Astrocyte (in vitro differentiated cells and primary cell): ENCODE measurements around the gene SYDE1. TPM values are rescaled to one million over a fixed set of nuclear protein-coding genes. Genes with fewer than 3 reads are reported as not detected.

ENCODE experiments used
- DNase-seq: peaks from one replicate; pipeline ENCODE4 v3.0.0-alpha.2; 2010; ENCODE audit warnings: low read depth
- FAIRE-seq: peaks from 2 replicates; lab custom pipeline; 2011; peaks lifted over from hg19 to GRCh38; lab: Jason Lieb, UNC
- H2AFZ ChIP-seq: 2 replicates; pipeline ENCODE4 v1.6.0; 2012; ENCODE audit warnings: low read depth, low read length, inconsistent platforms
- H3K27ac ChIP-seq: 2 replicates; pipeline ENCODE4 v1.5.1; 2011; ENCODE audit warnings: low read depth, low read length, inconsistent platforms
- H3K27me3 ChIP-seq: 2 replicates; pipeline ENCODE4 v1.6.0; 2011; ENCODE audit warnings: low read length, inconsistent platforms; ENCODE audit not compliant: insufficient read depth
- H3K36me3 ChIP-seq: 2 replicates; pipeline ENCODE4 v1.5.1; 2011; ENCODE audit warnings: low read length, inconsistent platforms; ENCODE audit not compliant: insufficient read depth
- H3K4me1 ChIP-seq: 2 replicates; pipeline ENCODE4 v1.5.1; 2011; ENCODE audit warnings: low read length, inconsistent platforms; ENCODE audit not compliant: insufficient read depth
- H3K4me2 ChIP-seq: 2 replicates; pipeline ENCODE4 v1.6.0; 2012; ENCODE audit warnings: low read length, inconsistent platforms
- H3K4me3 ChIP-seq: 2 replicates; pipeline ENCODE4 v1.5.1; 2011; ENCODE audit warnings: low read depth, mild to moderate bottlenecking, low read length, inconsistent platforms; ENCODE audit not compliant: insufficient read depth
- H3K79me2 ChIP-seq: 2 replicates; pipeline ENCODE4 v1.6.0; 2012; ENCODE audit warnings: mild to moderate bottlenecking, low read length, inconsistent platforms; ENCODE audit not compliant: insufficient read depth
- H3K9ac ChIP-seq: 2 replicates; pipeline ENCODE4 v1.6.0; 2012; ENCODE audit warnings: mild to moderate bottlenecking, low read length, inconsistent platforms
- H3K9me3 ChIP-seq: 2 replicates; pipeline ENCODE4 v1.5.1; 2012; ENCODE audit warnings: low read depth, mild to moderate bottlenecking, low read length, inconsistent platforms; ENCODE audit not compliant: insufficient read depth
- H4K20me1 ChIP-seq: 2 replicates; pipeline ENCODE4 v1.6.0; 2012; ENCODE audit warnings: low read length, inconsistent platforms; ENCODE audit not compliant: insufficient read depth
- H3K27ac Mint-ChIP-seq: one replicate; pipeline ENCODE4 v1.8.0; 2021; ENCODE audit warnings: mild to moderate bottlenecking, mixed read lengths; ENCODE audit not compliant: unreplicated experiment
- H3K27me3 Mint-ChIP-seq: one replicate; pipeline ENCODE4 v1.8.0; 2021; ENCODE audit warnings: low read depth, mixed read lengths; ENCODE audit not compliant: unreplicated experiment
- H3K36me3 Mint-ChIP-seq: one replicate; pipeline ENCODE4 v1.8.0; 2021; ENCODE audit warnings: low read depth, mixed read lengths; ENCODE audit not compliant: unreplicated experiment
- H3K4me1 Mint-ChIP-seq: one replicate; pipeline ENCODE4 v1.8.0; 2021; ENCODE audit warnings: low read depth, mixed read lengths; ENCODE audit not compliant: unreplicated experiment
- H3K4me3 Mint-ChIP-seq: one replicate; pipeline ENCODE4 v1.8.0; 2021; ENCODE audit warnings: mild to moderate bottlenecking, moderate library complexity, mixed read lengths; ENCODE audit not compliant: unreplicated experiment
- H3K9me3 Mint-ChIP-seq: one replicate; pipeline ENCODE4 v1.8.0; 2021; ENCODE audit warnings: mild to moderate bottlenecking, mixed read lengths; ENCODE audit not compliant: unreplicated experiment
- CTCF ChIP-seq: IDR thresholded peaks from 2 replicates; pipeline ENCODE4 v1.5.1; 2011; ENCODE audit warnings: low read depth, mild to moderate bottlenecking, inconsistent platforms, low read length, moderate library complexity; ENCODE audit not compliant: insufficient read depth
- EZH2 ChIP-seq: IDR thresholded peaks from 2 replicates; pipeline ENCODE4 v1.6.1; 2012; ENCODE audit warnings: mild to moderate bottlenecking, low read length, inconsistent platforms; ENCODE audit not compliant: insufficient read depth
- total RNA-seq: library from RNA; stranded (reverse); gene quantifications from 2 replicates; pipeline ENCODE4 v1.2.1, GENCODE V29; 2021

Gene SYDE1
- total RNA-seq, 1 donor from 2014 or later, result 40.6 TPM

- H3K4me3 ChIP-seq, result no peak overlapping the region
- DNase-seq, result no peak
- peaks cover 11% of the 10 kb centered on the region for H3K4me1 ChIP-seq
- TF ChIP-seq EZH2, result no peak
- peaks cover 32% of the 10 kb centered on the region for H3K36me3 ChIP-seq
- Mint-ChIP-seq H3K4me3 (no peak overlapping the region), H3K27me3 (no peaks in the 10 kb centered on the region), H3K27ac (no peak overlapping the region), H3K4me1 (peaks cover 7% of the 10 kb centered on the region), H3K36me3 (peaks cover 16% of the 10 kb centered on the region), H3K9me3 (no peaks in the 10 kb centered on the region)
- H3K27ac ChIP-seq, result no peak overlapping the region
- peaks cover 38% of the 10 kb centered on the region for H3K79me2 ChIP-seq
- peaks cover 53% of the 10 kb centered on the region for H4K20me1 ChIP-seq
- no peak overlapping the region for H2AFZ ChIP-seq
- no peak overlapping the region for H3K4me2 ChIP-seq
- no peak for FAIRE-seq
- no peaks in the 10 kb centered on the region for H3K27me3 ChIP-seq
- H3K9me3 ChIP-seq, result no peaks in the 10 kb centered on the region
- H3K9ac ChIP-seq, result no peak overlapping the region
Measured at GRCh38 chr19:15112385-15112784, 5.2 kb downstream of the SYDE1 start.

GRCh38 chr19:15113245-15114152 is 6.3 kb downstream of the SYDE1 start:
- no peak overlapping the region for H3K4me2 ChIP-seq
- no peak overlapping the region for H3K27ac Mint-ChIP-seq
- peaks cover 5% of the 10 kb centered on the region for H3K4me1 Mint-ChIP-seq
- H3K27me3 Mint-ChIP-seq, result no peaks in the 10 kb centered on the region
- H3K4me1 ChIP-seq, result peaks cover 5% of the 10 kb centered on the region
- no peak overlapping the region for H3K9ac ChIP-seq
- H3K9me3 ChIP-seq, result no peaks in the 10 kb centered on the region
- peaks cover 20% of the 10 kb centered on the region for H3K36me3 Mint-ChIP-seq
- DNase-seq, result no peak
- no peak overlapping the region for H3K4me3 Mint-ChIP-seq
- H2AFZ ChIP-seq, result no peak overlapping the region
- no peaks in the 10 kb centered on the region for H3K27me3 ChIP-seq
- no peak for FAIRE-seq
- TF ChIP-seq EZH2, result no peak
- TF ChIP-seq CTCF, result no peak
- H3K36me3 ChIP-seq, result peaks cover 34% of the 10 kb centered on the region
- H3K27ac ChIP-seq, result peak overlapping the region; percentile 47
- no peak overlapping the region for H3K4me3 ChIP-seq
- no peaks in the 10 kb centered on the region for H3K9me3 Mint-ChIP-seq
- peaks cover 28% of the 10 kb centered on the region for H3K79me2 ChIP-seq
- H4K20me1 ChIP-seq, result peaks cover 48% of the 10 kb centered on the region

- H3K9me3 ChIP-seq, result no peaks in the 10 kb centered on the region
- no peak overlapping the region for H3K9ac ChIP-seq
- FAIRE-seq, result no peak
- H2AFZ ChIP-seq, result no peak overlapping the region
- Mint-ChIP-seq H3K27me3 (no peaks in the 10 kb centered on the region), H3K4me3 (no peak overlapping the region), H3K27ac (no peak overlapping the region), H3K4me1 (peaks cover 3% of the 10 kb centered on the region), H3K36me3 (peaks cover 25% of the 10 kb centered on the region), H3K9me3 (no peaks in the 10 kb centered on the region)
- peak; percentile 57 for DNase-seq
- H4K20me1 ChIP-seq, result peaks cover 43% of the 10 kb centered on the region
- H3K79me2 ChIP-seq, result peaks cover 22% of the 10 kb centered on the region
- H3K4me2 ChIP-seq, result no peak overlapping the region
- TF ChIP-seq CTCF (no peak), EZH2 (no peak)
- H3K4me3 ChIP-seq, result no peak overlapping the region
- peak overlapping the region; percentile 47 for H3K27ac ChIP-seq
- no peaks in the 10 kb centered on the region for H3K27me3 ChIP-seq
- no peaks in the 10 kb centered on the region for H3K4me1 ChIP-seq
- peaks cover 37% of the 10 kb centered on the region for H3K36me3 ChIP-seq
Measured at GRCh38 chr19:15114153-15114540, 6.9 kb downstream of the SYDE1 start.
